Breast epithelium (tissue), 4 donors: ENCODE data around the gene CLDN34. TPM values are rescaled to one million over a fixed set of nuclear protein-coding genes. Genes with fewer than 3 reads are reported as not detected.

Experiments used
- DNase-seq, 2 donors: peaks; one replicate each; pipeline ENCODE4 v3.0.0-alpha.2; 2019; ENCODE audit warnings: low spot score in 2 of 2
- H3K27ac ChIP-seq, 2 donors: fragments of 200-600 bp; sonication (generic) in 1 of 2; one replicate each; pipeline ENCODE4 v1.5.1; 2016 to 2019; ENCODE audit warnings: mild to moderate bottlenecking in 1 of 2
- H3K27me3 ChIP-seq, 2 donors: fragments of 200-600 bp; sonication (generic) in 1 of 2; one replicate each; pipeline versions ENCODE4 v1.5.1 to v1.6.0; 2017 to 2019; ENCODE audit warnings: control low read depth in 1 of 2, mild to moderate bottlenecking in 1 of 2
- H3K36me3 ChIP-seq: fragments of 200-600 bp; one replicate; pipeline ENCODE4 v1.5.1; 2019
- H3K4me1 ChIP-seq, 2 donors: fragments of 200-600 bp; sonication (generic); one replicate each; pipeline ENCODE4 v1.5.1; 2016 to 2019; ENCODE audit warnings: control low read depth in 1 of 2
- H3K4me3 ChIP-seq, 3 donors: fragments of 200-600 bp; sonication (generic); 1 replicate in 2 of 3; 2 replicates in 1 of 3; pipeline ENCODE4 v1.5.1; 2016 to 2019; ENCODE audit warnings: mild to moderate bottlenecking in 3 of 3, moderate library complexity in 2 of 3
- H3K9me3 ChIP-seq, 2 donors: fragments of 200-600 bp; sonication (generic) in 1 of 2; one replicate each; pipeline ENCODE4 v1.5.1; 2016 to 2019; ENCODE audit warnings: control low read depth in 1 of 2
- POLR2A ChIP-seq: fragments of 450-650 bp; IDR thresholded peaks from one replicate; pipeline ENCODE4 v1.6.1; 2016; ENCODE audit warnings: antibody characterized with exemption, mild to moderate bottlenecking, moderate library complexity
- POLR2AphosphoS5 ChIP-seq, 3 donors: sonication (generic); formaldehyde crosslinking; IDR thresholded peaks; one replicate each; pipeline ENCODE4 v1.6.1; 2017; ENCODE audit warnings: antibody characterized with exemption in 3 of 3
- intact Hi-C: fragments of 100-400 bp; cut with DNase I; formaldehyde crosslinking; loops from one replicate; pipeline ENCODE4 v1.15.1; 2023; ENCODE audit warnings: low total_unique reads
- total RNA-seq, 3 donors: library from RNA; depleted of rRNA; stranded (reverse); fragments of >200 nt; gene quantifications; one replicate each; pipeline ENCODE4 v1.1.0, GENCODE V29; 2016
- TF ChIP-seq, protein P1 (sequence below), 3 donors: fragments of 450-650 bp; IDR thresholded peaks; one replicate each; pipeline ENCODE4 v1.5.1; 2016 to 2017; ENCODE audit warnings: antibody characterized with exemption in 3 of 3, mild to moderate bottlenecking in 3 of 3, moderate library complexity in 3 of 3

Gene CLDN34
- total RNA-seq, 3 donors from 2014 or later: 0.98 TPM; not detected in 2

DNA sequence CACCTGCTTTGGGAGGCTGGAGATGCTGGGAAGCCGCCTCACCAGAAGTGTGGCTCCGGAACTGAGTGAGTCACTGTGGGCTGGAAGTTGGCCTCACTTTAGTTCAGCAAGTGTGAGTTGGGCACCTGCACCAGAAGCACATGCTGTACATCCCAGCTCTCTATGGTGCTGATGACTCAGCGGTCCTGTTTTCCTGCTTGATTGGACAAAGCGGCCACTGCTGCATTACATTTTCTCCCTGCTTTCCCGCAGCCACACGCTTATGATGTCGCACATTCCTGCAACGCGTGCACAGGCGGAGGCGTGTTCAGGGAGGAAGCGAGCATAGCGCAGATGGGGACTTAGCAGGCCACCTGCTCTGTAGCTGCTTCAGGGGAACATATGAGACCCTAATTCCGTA lies 26.7 kb upstream of the CLDN34 start:
- no peak overlapping the region for H3K4me3 ChIP-seq
- no peak for TF ChIP-seq POLR2A
- TF ChIP-seq, protein P1, sequence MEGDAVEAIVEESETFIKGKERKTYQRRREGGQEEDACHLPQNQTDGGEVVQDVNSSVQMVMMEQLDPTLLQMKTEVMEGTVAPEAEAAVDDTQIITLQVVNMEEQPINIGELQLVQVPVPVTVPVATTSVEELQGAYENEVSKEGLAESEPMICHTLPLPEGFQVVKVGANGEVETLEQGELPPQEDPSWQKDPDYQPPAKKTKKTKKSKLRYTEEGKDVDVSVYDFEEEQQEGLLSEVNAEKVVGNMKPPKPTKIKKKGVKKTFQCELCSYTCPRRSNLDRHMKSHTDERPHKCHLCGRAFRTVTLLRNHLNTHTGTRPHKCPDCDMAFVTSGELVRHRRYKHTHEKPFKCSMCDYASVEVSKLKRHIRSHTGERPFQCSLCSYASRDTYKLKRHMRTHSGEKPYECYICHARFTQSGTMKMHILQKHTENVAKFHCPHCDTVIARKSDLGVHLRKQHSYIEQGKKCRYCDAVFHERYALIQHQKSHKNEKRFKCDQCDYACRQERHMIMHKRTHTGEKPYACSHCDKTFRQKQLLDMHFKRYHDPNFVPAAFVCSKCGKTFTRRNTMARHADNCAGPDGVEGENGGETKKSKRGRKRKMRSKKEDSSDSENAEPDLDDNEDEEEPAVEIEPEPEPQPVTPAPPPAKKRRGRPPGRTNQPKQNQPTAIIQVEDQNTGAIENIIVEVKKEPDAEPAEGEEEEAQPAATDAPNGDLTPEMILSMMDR (IDR thresholded peaks at IDR 0.05): no peak
- TF ChIP-seq POLR2AphosphoS5 (IDR thresholded peaks at IDR 0.05): no peak
- intact Hi-C loops: no loop called here
- no peaks in the 10 kb centered on the region for H3K36me3 ChIP-seq
- H3K27me3 ChIP-seq: peaks cover 0 to 12% of the 10 kb centered on the region in 2 donors
- H3K4me1 ChIP-seq: no peaks in the 10 kb centered on the region
- no peak overlapping the region for H3K27ac ChIP-seq
- H3K9me3 ChIP-seq: no peaks in the 10 kb centered on the region
- DNase-seq: no peak

DNA sequence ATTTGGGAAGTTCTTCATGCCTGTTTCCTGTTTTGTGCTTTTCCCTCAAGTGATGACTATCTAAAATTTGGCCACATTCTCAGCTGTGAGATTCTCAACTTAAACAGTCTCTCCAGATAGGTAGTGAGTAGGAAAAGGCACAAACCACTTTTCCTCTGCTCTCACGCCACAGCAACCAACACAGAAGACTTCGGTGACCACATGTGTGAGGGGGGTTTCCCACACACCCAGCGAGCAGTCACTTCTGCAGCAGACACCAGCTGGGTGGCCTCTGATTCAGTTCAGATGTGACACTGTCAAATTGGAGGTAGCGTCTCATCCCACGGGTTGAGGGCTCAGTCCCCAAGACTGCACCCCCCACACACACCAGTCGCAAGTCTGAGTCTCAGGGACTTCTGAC lies 25.1 kb upstream of the CLDN34 start:
- DNase-seq: no peak
- Histone ChIP-seq H3K27me3 (peaks cover 0 to 18% of the 10 kb centered on the region in 2 donors), H3K4me3 (no peak overlapping the region), H3K9me3 (no peaks in the 10 kb centered on the region), H3K36me3 (no peaks in the 10 kb centered on the region), H3K4me1 (no peaks in the 10 kb centered on the region), H3K27ac (no peak overlapping the region)
- no peak for TF ChIP-seq POLR2A
- TF ChIP-seq POLR2AphosphoS5 (IDR thresholded peaks at IDR 0.05): no peak
- TF ChIP-seq, protein P1 (IDR thresholded peaks at IDR 0.05): no peak
- intact Hi-C loops: no loop called here

DNA sequence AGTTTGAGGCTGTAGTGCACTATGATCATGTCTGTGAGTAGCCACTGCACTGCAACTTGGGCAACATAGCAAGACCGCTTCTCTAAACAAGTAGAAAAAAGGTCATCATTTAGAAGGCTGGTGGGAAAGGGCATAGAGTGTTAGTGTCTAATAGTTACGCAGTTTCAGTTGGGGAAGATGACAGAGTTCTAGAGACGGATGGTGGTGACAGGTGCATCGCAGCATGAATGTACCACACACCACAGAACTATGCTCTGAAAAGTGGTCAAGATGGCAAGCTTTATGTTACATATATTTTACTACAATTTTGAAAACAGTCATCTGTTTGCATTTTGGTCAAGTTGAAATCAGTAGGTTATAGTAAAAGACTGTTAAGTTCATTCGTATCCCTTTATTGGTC lies 23.7 kb upstream of the CLDN34 start:
- Histone ChIP-seq H3K27me3 (peaks cover 0 to 18% of the 10 kb centered on the region in 2 donors), H3K36me3 (no peaks in the 10 kb centered on the region), H3K9me3 (no peaks in the 10 kb centered on the region), H3K27ac (no peak overlapping the region), H3K4me3 (no peak overlapping the region), H3K4me1 (no peaks in the 10 kb centered on the region)
- intact Hi-C loops: no loop called here
- TF ChIP-seq POLR2A (no peak), POLR2AphosphoS5 (IDR thresholded peaks at IDR 0.05) (no peak)
- TF ChIP-seq, protein P1 (IDR thresholded peaks at IDR 0.05): no peak
- no peak for DNase-seq

DNA sequence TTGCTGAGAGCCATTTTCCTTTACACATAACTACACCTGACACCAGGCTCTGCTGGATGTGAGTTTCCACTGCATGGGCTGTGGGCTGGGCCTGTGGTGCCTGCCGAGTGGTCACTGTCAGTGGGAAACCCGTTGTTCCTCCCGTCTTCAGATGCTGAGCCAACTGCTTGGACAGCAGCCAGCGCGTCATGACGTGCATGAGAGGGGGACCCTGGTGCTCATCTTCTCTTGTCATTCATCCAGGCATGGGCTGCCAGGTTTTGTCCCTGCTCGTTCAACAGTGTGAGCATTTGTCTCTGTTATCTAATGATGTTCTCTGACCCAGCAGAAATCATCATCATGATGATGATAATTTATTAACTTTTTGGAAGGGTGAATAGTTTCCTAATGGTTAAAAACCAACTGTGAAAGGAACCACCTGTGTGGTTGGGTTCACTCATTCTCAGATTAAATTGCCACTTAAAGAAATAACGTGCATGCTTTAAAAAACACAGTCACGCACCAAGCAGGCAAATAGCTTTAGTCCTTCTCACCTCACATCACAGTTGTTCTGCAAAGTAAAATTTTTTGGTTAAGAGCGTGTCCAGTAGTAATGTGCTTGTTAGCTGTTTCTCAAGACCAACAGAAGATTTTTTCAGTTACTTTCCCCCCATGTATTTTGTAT lies 19.9 kb upstream of the CLDN34 start:
- no peak for DNase-seq
- Histone ChIP-seq H3K9me3 (no peaks in the 10 kb centered on the region), H3K4me3 (no peak overlapping the region), H3K27me3 (peaks cover 0 to 13% of the 10 kb centered on the region in 2 donors), H3K27ac (no peak overlapping the region), H3K4me1 (no peaks in the 10 kb centered on the region), H3K36me3 (no peaks in the 10 kb centered on the region)
- intact Hi-C loops: loop anchor here (5.0 kb wide), 1 partner anchor 770 kb away; no protein-coding TSS in a partner anchor
- TF ChIP-seq POLR2A (no peak), POLR2AphosphoS5 (IDR thresholded peaks at IDR 0.05) (no peak)
- TF ChIP-seq, protein P1 (IDR thresholded peaks at IDR 0.05): no peak

DNA sequence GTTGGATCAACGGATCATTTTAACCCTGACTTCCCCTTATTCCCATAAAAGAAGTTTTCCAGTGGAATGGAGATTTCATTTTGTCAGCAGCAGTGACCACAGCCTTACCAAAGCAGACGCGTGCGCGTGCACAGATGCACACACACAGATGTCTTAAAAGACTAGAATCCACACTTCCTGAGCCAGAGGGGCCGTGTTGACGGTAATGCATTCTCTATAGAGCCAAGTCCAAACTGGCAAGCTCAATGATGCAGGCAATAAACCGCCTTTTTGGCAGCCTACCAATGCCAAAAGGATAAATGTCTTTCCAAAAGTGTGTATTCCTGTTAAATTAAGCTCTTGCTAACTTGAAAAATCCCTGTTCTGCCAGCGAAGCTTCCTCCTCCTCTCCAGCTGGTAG lies 18.8 kb upstream of the CLDN34 start:
- peaks cover 0 to 13% of the 10 kb centered on the region in 2 donors for H3K27me3 ChIP-seq
- no peak for TF ChIP-seq POLR2A
- no peak for TF ChIP-seq POLR2AphosphoS5 (IDR thresholded peaks at IDR 0.05)
- TF ChIP-seq, protein P1 (IDR thresholded peaks at IDR 0.05): no peak
- no peak overlapping the region for H3K4me3 ChIP-seq
- H3K27ac ChIP-seq: no peak overlapping the region
- peaks cover 6 to 11% of the 10 kb centered on the region in 2 donors for H3K9me3 ChIP-seq
- H3K36me3 ChIP-seq: no peaks in the 10 kb centered on the region
- intact Hi-C loops: loop anchor here (5.0 kb wide), 1 partner anchor 771 kb away; no protein-coding TSS in a partner anchor
- no peak for DNase-seq
- no peaks in the 10 kb centered on the region for H3K4me1 ChIP-seq
